IPS DF 19.7 (cell line): ENCODE data around the gene LRP2.
"Not testable (repeated sequence)": the region's sequence is repeated elsewhere in the genome, so short reads cannot be mapped to it uniquely, and the experiment has no call there.

Experiments
- DNase-seq: peaks from one replicate; pipeline ENCODE4 v3.0.0-alpha.2; 2013; ENCODE audit warnings: low read depth, low spot score

LRP2 gene

DNA sequence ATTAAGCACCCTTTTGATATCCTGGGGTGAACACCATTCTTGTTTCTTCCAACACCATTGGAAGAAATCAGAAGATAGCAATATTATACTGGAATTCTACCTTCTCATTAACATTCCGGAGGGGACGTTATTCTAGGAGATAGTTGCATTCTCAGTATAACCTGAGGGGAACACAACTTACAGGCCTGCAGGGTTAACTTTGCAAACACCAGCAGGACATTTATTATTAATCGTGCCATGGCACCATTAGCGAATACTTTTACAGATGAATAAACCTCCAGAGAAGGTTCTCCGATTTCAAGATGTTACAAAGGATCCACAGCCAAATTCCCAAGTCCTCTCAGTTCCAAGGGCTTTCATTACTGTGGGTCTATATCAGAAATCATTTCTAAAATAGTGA is 184.0 kb downstream of the LRP2 start:
- no peak for DNase-seq

GRCh38 chr2:169175112-169175511 is 187.2 kb downstream of the LRP2 start:
- DNase-seq, result no peak

GRCh38 chr2:169173876-169174275 is 188.5 kb downstream of the LRP2 start:
- no peak for DNase-seq

- no peak for DNase-seq
Observed at GRCh38 chr2:169172914-169173313, 189.4 kb downstream of the LRP2 start.

DNA sequence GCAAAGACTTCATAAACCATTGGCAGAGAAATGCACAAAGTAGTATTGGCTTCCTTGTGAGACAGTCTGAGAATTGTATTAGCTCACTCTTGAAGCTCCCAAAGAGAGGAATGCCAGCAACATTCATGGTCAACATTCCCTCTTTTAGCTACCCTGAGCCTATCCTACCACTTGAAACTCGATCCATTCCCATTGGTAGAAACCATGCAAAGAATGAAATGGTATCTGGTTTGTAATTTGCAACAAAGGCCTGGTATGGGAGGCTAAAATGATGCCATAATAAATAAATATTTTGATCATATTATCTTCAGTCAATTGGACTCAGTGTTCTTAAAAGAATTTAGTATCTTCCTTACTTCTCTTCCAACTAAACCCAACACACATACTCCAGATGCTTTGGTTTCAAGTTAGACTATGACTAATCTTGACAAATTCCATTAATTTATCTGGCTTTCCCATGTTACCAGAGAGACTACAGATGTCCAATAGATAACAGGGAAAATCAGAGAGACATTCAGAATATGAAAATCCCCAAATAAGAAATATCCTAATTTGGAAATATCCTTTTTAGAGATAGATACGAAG is 190.1 kb downstream of the LRP2 start:
- no peak for DNase-seq

DNA sequence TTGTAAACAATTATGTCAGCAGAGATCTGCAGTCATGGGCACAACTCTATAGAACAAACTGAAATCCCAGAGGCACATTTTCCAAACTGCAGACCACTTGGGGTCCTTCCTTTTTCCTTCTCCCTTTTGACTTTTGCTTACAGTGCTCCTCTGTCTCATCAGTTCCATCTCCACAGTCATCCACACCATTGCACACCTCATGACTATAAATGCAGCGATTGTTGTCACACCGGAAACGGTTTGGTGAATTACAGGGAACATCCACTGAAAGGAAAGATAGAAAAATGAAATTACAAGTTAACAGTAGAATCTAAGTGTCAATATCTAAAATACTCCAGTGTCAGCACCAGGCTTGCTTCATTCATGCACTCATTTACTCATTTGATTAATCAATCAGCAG is 196.5 kb downstream of the LRP2 start:
- no peak for DNase-seq

- DNase-seq, result no peak
Observed at GRCh38 chr2:169164311-169164710, 198.0 kb downstream of the LRP2 start.

DNA sequence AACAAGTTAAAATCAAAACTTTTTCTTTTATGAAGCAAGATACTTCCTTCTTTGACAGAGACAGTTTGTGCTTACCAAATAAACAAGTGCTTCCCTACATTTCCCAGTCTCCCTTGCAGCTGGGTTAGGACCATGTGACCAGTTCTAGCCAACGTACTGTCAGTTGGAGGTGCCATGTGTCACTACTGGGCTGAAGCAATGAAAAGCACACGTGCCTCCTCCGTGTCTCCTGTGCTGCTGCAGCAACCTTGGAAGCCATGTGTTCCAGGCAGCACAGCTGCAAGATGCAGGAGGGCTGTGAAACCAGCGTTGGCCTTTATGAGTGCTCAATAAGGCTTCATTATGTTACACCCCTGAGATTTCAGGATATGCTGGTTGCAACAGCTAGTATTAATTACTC is 199.7 kb downstream of the LRP2 start:
- DNase-seq, result no peak

- no peak for DNase-seq
Observed at GRCh38 chr2:169160926-169161481, 201.3 kb downstream of the LRP2 start.

GRCh38 chr2:169159686-169160085 is 202.6 kb downstream of the LRP2 start:
- DNase-seq, result no peak

- DNase-seq, result no peak
Observed at GRCh38 chr2:169158874-169159273, 203.5 kb downstream of the LRP2 start.

GRCh38 chr2:169146220-169146619 is 216.1 kb downstream of the LRP2 start:
- no peak for DNase-seq

GRCh38 chr2:169143998-169144397 is 218.3 kb downstream of the LRP2 start:
- no peak for DNase-seq

GRCh38 chr2:169141713-169142352 is 220.5 kb downstream of the LRP2 start:
- peak; percentile 47 for DNase-seq

GRCh38 chr2:169139993-169140767 is 222.2 kb downstream of the LRP2 start:
- DNase-seq, result no peak

DNA sequence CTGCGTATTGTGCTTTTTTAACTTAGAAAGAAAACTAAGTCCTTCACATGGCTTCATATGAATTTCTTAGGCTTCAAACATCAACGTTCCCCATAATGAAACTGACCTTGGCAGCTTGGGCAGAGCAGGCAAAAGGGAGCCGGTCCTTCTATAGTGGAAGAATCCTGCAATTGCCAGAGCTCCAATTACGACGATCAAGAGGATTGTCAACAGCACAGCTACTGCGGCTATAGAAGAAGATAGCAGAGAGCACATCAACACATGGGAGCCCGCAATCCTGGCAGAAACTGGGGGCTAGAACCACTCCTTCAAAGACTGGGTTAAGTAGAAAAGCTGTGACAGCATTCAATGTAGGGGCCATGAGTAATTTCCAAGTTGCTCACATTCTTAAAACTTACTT is 223.2 kb downstream of the LRP2 start:
- no peak for DNase-seq

DNA sequence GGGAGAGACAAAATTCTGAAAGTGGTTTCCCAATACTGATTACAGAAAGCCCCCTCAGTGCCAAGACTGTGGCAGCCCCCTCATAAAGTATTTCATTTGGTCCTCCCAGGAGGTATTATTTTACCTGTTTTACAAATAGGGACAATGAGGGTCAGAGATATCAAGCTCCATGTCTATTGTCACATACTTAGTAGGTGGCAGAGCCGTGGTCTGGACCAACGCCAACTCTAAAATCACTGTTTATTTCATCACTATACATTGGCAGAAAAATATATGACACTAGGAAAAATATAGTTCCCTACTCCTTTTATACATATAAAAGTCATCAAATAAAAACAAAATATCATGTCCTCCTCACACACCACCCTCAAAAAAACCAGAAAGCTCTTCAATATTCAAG is 224.4 kb downstream of the LRP2 start:
- DNase-seq, result no peak

GRCh38 chr2:169136885-169137534 is 225.3 kb downstream of the LRP2 start:
- DNase-seq, result no peak

DNA sequence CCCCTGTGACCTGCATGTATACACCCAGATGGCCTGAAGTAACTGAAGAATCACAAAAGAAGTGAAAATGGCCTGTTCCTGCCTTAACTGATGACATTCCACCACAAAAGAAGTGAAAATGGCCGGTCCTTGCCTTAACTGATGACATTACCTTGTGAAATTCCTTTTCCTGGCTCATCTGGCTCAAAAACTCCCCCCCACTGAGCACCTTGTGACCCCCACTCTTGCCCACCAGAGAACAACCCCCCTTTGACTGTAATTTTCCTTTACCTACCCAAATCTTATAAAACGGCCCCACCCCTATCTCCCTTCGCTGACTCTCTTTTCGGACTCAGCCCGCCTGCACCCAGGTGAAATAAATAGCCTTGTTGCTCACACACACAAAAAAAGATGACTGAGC is 225.9 kb downstream of the LRP2 start:
- not testable (repeated sequence) for DNase-seq

- not testable (repeated sequence) for DNase-seq
Observed at GRCh38 chr2:169134272-169134671, 228.1 kb downstream of the LRP2 start.

DNA sequence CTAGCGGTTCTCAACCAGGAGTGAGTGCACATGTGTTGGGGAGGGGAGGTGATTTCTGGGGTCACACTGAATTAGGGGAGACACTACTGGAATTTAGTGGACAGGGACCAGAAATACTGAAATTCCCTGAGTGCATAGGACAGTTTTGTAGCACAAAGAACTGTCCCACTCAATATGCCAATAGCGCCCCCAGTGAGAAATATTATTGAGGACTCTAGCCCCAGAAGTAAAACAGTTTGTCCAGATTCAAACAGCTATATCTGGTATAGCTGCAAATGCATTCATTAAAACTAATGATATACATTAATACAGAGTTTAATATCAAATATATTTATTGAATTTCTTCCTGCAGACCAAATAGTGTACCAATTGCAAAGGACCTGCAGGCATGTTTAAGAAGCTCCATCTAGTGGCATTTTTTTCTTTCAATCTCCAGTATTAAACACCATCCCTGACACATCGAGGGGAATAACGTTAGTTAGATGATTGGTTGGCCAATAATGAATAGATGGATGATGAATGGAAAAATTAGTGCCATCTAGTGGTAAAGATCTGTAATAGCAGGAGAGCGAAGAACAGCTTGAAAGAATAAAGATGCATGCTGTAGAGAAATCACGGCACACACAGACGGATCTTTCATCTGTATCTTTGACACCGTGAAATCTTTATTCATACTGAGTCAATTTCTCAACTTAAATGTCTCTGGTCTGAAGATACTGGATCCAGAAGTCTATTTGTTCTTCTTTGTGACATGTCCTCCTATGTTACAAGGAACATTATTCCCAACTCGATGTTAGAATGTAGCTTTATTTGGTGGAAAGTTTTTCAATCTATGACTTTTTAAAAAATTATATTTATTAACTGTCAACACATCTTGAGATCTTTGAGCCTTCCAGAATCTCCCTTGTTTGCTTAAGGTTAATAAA is 230.5 kb downstream of the LRP2 start:
- DNase-seq, result no peak
